Choroid plexus epithelial cell (primary cell): Measurements from ENCODE around the gene USP32.
"Not testable (repeated sequence)": the region's sequence is repeated elsewhere in the genome, so short reads cannot be mapped to it uniquely, and the experiment has no call there.

Experiments used
- DNase-seq: peaks from one replicate; pipeline ENCODE4 v3.0.0-alpha.2; 2010; ENCODE audit warnings: low read depth
- H3K4me3 ChIP-seq: 2 replicates; pipeline ENCODE4 v1.5.1; 2011; ENCODE audit warnings: low read depth, mild to moderate bottlenecking, control low read depth, low read length, moderate library complexity
- TF ChIP-seq, protein P1 (sequence below): conservative IDR thresholded peaks from 2 replicates; pipeline ENCODE4 v1.5.1; 2011; ENCODE audit warnings: low read depth, mild to moderate bottlenecking, control low read depth, inconsistent platforms, low read length, moderate library complexity

The USP32 gene

DNA sequence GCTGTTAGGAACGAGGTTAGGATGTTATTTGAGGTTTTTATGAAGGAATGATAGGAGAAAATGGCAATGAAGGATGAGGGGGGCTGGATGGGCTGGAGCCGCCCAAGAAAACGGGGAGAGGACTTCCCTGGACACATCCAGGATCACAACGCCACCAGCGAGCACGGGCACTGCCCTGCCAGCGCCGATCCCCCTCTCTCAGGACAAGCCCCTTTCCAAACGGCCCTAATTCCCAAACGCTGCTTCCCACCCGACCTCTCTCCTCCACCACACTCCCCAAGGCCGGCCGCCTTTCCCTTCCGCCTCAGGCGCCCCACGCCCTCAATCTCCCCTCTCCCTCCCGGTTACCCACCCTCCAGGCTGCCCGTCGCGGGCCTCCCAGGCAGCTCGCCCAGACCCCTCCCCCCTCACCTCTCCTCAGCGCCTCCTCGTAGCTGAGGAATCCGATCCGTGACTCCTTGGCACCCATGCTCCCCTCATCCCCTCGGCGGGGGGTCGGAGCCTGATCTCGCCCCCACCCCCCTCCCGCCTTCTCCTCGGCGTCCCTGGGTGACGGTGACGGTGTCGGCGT, 377 bp downstream of the USP32 start:
- DNase-seq = no peak
- H3K4me3 ChIP-seq = peak overlapping the region; percentile 93
- TF ChIP-seq, protein P1, sequence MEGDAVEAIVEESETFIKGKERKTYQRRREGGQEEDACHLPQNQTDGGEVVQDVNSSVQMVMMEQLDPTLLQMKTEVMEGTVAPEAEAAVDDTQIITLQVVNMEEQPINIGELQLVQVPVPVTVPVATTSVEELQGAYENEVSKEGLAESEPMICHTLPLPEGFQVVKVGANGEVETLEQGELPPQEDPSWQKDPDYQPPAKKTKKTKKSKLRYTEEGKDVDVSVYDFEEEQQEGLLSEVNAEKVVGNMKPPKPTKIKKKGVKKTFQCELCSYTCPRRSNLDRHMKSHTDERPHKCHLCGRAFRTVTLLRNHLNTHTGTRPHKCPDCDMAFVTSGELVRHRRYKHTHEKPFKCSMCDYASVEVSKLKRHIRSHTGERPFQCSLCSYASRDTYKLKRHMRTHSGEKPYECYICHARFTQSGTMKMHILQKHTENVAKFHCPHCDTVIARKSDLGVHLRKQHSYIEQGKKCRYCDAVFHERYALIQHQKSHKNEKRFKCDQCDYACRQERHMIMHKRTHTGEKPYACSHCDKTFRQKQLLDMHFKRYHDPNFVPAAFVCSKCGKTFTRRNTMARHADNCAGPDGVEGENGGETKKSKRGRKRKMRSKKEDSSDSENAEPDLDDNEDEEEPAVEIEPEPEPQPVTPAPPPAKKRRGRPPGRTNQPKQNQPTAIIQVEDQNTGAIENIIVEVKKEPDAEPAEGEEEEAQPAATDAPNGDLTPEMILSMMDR = no peak

DNA sequence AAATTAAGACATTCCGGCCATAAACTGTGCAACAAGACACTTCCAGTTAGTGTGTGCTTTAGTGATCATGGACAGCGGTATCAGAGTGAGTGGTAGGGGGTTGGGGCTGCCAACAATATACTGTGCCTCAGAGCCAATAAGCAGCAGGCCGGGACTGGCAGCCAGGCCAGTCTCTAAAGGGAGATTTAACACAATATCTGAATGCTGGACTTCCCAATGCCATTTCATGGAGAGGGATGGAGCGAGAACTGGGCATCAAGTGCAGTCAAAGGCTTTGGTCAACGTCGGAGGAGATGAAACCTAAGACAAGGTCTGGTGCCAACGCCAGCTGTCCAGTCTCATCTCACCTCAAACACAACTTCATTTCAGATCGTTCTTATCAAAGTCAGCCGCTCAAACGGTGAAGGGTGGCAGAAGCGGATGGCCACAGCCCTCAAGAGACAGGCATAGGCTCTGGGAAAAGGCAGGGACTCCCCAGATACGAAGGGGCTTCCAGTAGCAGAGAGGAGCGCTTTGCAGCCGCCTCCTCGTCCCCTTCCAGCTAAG, 935 bp downstream of the USP32 start:
- peak overlapping the region; percentile 93 for H3K4me3 ChIP-seq
- TF ChIP-seq, protein P1 = no peak
- peak; percentile 56 for DNase-seq

DNA sequence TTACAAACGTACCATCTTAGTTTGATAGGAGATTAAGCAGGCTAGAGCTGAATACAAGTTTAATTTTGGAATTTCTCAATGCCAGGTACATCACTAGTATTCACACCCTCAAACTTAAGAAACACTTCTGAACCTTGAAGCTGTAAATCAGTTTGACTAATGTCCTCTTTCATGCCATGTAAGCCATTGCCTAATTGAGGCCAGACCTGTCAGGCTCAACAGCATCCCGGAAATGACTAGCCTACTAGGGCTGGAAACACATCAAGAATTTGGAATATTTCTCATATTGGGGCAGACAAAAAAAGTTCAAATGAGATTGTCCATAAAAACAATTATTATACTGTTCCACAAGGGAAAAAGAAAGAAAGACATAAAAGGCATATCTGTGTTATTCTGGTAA, 1.7 kb downstream of the USP32 start:
- H3K4me3 ChIP-seq = peak overlapping the region; percentile 93
- peak; percentile 73 for DNase-seq
- TF ChIP-seq, protein P1 = no peak

DNA sequence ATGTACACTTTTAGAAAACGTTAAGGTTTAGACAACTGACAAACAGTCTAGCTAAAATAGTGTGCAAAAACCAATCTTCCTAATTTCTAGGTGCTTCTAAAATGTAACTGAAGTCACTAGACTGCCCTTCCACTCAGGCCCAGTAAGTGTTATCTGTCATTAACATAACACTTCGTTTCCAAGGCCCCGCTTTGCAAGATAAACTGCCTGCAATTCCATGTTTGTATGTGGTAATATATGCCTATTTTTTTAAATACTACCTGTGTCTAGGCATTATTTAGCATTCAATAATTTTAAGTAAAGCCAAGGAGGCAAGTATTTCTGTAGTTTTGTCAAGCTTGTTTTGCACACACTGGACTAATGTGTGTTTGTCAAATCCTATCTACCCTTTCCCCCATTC, 3.2 kb downstream of the USP32 start:
- TF ChIP-seq, protein P1 = no peak
- DNase-seq = no peak
- H3K4me3 ChIP-seq = no peak overlapping the region

GRCh38 chr17:60387666-60388065, 4.3 kb downstream of the USP32 start:
- TF ChIP-seq, protein P1 = no peak
- no peak overlapping the region for H3K4me3 ChIP-seq
- no peak for DNase-seq

DNA sequence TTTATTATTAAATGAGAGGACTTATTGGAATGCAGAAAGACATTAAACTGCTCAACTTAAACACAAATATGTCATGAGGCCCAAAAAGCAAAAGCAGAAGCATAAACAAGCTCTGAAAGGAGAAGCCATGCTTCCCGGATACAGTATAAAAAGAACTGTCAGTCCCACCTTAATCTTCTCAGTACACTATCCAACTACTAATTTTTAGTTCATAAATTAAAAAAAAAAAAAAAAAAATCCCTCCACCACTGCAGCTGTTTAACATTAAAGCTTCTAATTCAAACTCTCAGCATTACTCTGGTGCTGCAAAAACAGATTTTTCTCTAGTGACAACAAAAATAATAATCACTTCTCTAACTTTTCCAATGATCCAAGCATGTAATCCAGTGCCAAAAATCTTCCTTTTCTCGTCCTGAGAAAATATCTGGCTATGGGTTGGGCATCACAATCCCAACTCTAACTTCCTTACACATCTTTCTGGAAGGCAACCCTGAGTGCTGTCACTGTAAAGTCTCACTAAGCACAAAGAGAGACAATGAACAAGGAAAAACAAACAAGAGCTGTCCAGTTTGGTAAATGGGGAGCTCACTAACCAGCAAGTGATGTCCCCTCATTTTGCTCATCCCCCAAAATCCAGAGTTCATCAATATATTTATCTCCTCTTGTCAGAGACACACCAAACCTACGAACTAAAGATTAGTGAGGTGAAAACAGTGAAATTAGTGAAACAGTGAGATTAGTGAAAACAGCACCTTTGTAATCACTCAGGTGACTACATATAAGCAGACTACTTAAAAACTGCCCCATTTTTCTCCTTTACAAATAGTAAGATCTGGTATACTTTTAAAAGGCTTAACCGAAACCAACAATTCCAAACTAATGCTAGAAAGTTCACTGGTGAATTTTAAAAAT, 5.5 kb downstream of the USP32 start:
- TF ChIP-seq, protein P1 = no peak
- no peak overlapping the region for H3K4me3 ChIP-seq
- DNase-seq = peak; percentile 20

DNA sequence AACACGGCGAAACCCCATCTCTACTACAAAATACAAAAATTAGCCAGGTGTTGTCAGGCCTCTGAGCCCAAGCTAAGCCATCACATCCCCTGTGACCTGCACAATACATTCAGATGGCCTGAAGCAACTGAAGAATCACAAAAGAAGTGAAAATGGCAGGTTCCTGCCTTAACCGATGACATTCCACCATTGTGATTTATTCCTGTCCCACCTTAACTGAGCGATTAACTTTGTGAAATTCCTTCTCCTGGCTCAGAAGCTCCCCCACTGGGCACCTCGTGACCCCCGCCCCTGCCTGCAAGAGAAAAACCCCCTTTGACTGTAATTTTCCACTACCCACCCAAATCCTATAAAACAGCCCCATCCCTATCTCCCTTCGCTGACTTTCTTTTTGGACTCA, 7.0 kb downstream of the USP32 start:
- H3K4me3 ChIP-seq = not testable (repeated sequence)

More for the DNA sequence above, 7.0 kb downstream of the USP32 start:
- DNase-seq = not testable (repeated sequence)
